HepG2 (cell line): ENCODE measurements around the gene SEZ6L. TPM values are rescaled to one million over a fixed set of nuclear protein-coding genes. Genes with fewer than 3 reads are reported as not detected.

Source experiments
- ATAC-seq: fragments of 200-7000 bp; cut with Tn5 transposase; 3 replicates; pipeline ENCODE4 v1.9.1; 2020; ENCODE audit warnings: mild to moderate bottlenecking, moderate library complexity
- BruUV-seq: library from RNA; stranded (reverse); fragments of 400-500 nt; replicated peaks from 2 replicates; lab custom pipeline; 2021; lab: Mats Ljungman, UMichigan
- CTCF ChIA-PET: fragments of 300-600 bp; formaldehyde crosslinking; extraction: SDS; loops from one replicate; lab custom pipeline; 2021; ENCODE audit warnings: low total read pairs, inconsistent platforms, low intra/inter-chr PET ratio; lab: Yijun Ruan, JAX
- POLR2A ChIA-PET: fragments of 350-600 bp; sonication (Branson Sonifier 250); formaldehyde crosslinking; loops from one replicate; lab custom pipeline; 2020; ENCODE audit warnings: antibody characterized with exemption, inconsistent platforms; lab: Yijun Ruan, JAX
- DNase-seq: peaks from one replicate; pipeline ENCODE4 v3.0.0-alpha.2; 2015; ENCODE audit warnings: low spot score
- FAIRE-seq: peaks from 3 replicates; lab custom pipeline; 2011; peaks lifted over from hg19 to GRCh38; lab: Jason Lieb, UNC
- H2AFZ ChIP-seq: one replicate; pipeline ENCODE4 v1.6.1; 2011; ENCODE audit warnings: low read length, inconsistent platforms
- H3K27ac ChIP-seq: fragments of 300-600 bp; 3 replicates; pipeline ENCODE4 v1.8.0; 2011; ENCODE audit warnings: mixed run types, mild to moderate bottlenecking, mixed read lengths, low read length, inconsistent platforms; ENCODE audit not compliant: insufficient read depth; ENCODE audit errors: extremely low read length
- H3K27me3 ChIP-seq, 2 experiments: fragments of 200-600 bp in 1 of 2; 2 replicates in 1 of 2; 3 replicates in 1 of 2; pipeline versions ENCODE4 v1.6.0 to v1.8.0; 2011; ENCODE audit warnings: low read length in 2 of 2, mild to moderate bottlenecking in 2 of 2, moderate library complexity in 2 of 2, inconsistent platforms in 1 of 2; ENCODE audit not compliant: insufficient read depth in 2 of 2, control insufficient read depth in 1 of 2
- H3K36me3 ChIP-seq, 2 experiments: fragments of 200-600 bp in 1 of 2; replicated peaks in 1 of 2; 2 replicates in 1 of 2; 3 replicates in 1 of 2; pipeline versions ENCODE4 v1.5.1 to v1.8.0; 2011; ENCODE audit warnings: low read length in 2 of 2, inconsistent platforms in 1 of 2; ENCODE audit not compliant: insufficient read depth in 2 of 2, control insufficient read depth in 1 of 2
- H3K4me1 ChIP-seq: 2 replicates; pipeline ENCODE4 v1.5.1; 2012; ENCODE audit warnings: low read length, inconsistent platforms; ENCODE audit not compliant: insufficient read depth
- H3K4me2 ChIP-seq: 2 replicates; pipeline ENCODE4 v1.6.0; 2011; ENCODE audit warnings: low read depth, low read length, inconsistent platforms
- H3K4me3 ChIP-seq, 3 experiments: fragments of 200-600 bp in 1 of 3; sonication (generic), shearing (Covaris generic) in 1 of 3; replicated peaks in 1 of 3; 2 replicates each; pipeline ENCODE4 v1.5.1; 2011 to 2016; ENCODE audit warnings: low read length in 3 of 3, inconsistent platforms in 2 of 3, low read depth in 2 of 3, mild to moderate bottlenecking in 2 of 3, control low read depth in 1 of 3, mixed read lengths in 1 of 3; ENCODE audit not compliant: insufficient read depth in 1 of 3
- H3K79me2 ChIP-seq: one replicate; pipeline ENCODE4 v1.6.1; 2011; ENCODE audit warnings: low read length, inconsistent platforms; ENCODE audit not compliant: insufficient read depth
- H3K9ac ChIP-seq: 2 replicates; pipeline ENCODE4 v1.6.0; 2011; ENCODE audit warnings: mild to moderate bottlenecking, low read depth, low read length, inconsistent platforms; ENCODE audit not compliant: insufficient read depth
- H3K9me3 ChIP-seq: 2 replicates; pipeline ENCODE4 v1.5.1; 2012; ENCODE audit warnings: mild to moderate bottlenecking, low read length
- H4K20me1 ChIP-seq: 2 replicates; pipeline ENCODE4 v1.6.0; 2011; ENCODE audit warnings: inconsistent platforms, mild to moderate bottlenecking, low read length, moderate library complexity; ENCODE audit not compliant: insufficient read depth
- POLR2AphosphoS2 ChIP-seq: IDR thresholded peaks from 2 replicates; pipeline ENCODE4 v1.6.1; 2011; ENCODE audit warnings: low read depth, low read length, improper control_type of control experiment
- SOX5 ChIP-seq: IDR thresholded peaks from 2 replicates; pipeline ENCODE4 v1.6.1; 2016; ENCODE audit warnings: borderline replicate concordance
- WGBS: methylation state at CpG from one replicate; pipeline ENCODE4 v1.1.6; 2017; ENCODE audit warnings: low lambda C conversion rate; 5-methylcytosine and 5-hydroxymethylcytosine counted together
- in situ Hi-C: cut with HindIII; loops from 2 replicates; pipeline ENCODE4 v1.10.0; 2017; ENCODE audit warnings: low pct_unique_long_range_greater_than_20kb; ENCODE audit not compliant: extremely low pct_ligation_motif_present
- intact Hi-C: fragments of 100-400 bp; cut with micrococcal nuclease; formaldehyde crosslinking; loops from one replicate; pipeline ENCODE4 v1.10.0; 2022; ENCODE audit not compliant: unreplicated experiment
- polyA plus RNA-seq, 8 experiments: library from polyadenylated mRNA; depleted of rRNA in 3 of 8; stranded (reverse) in 7 of 8; unstranded in 1 of 8; fragments of >200 nt; fragmentation: Illumina TruSeq in 4 of 8; extraction: Trizol in 4 of 8; gene quantifications; 2 replicates each; pipeline versions ENCODE4 v1.2.1 to v1.2.3, GENCODE V29; 2011 to 2016; ENCODE audit warnings: low read depth in 4 of 8, missing spikeins in 1 of 8, mixed read lengths in 1 of 8; ENCODE audit not compliant: insufficient read depth in 1 of 8
- total RNA-seq, 5 experiments: library from RNA; depleted of rRNA; stranded (reverse); fragments of >200 nt; fragmentation: Illumina TruSeq; extraction: Trizol; gene quantifications; 2 replicates each; pipeline ENCODE4 v1.2.3, GENCODE V29; 2016; ENCODE audit warnings: low read depth in 1 of 5
- TF ChIP-seq, protein P1 (sequence below): sonication (generic); formaldehyde crosslinking; IDR thresholded peaks from 2 replicates; pipeline ENCODE4 v1.4.0; 2020; ENCODE audit warnings: missing genetic modification reagents

SEZ6L gene
- total and polyA plus RNA-seq, 2 of the 13 experiments (the other 11 are each of a cell fraction or from before 2014, with no cell fraction given): not detected

DNA sequence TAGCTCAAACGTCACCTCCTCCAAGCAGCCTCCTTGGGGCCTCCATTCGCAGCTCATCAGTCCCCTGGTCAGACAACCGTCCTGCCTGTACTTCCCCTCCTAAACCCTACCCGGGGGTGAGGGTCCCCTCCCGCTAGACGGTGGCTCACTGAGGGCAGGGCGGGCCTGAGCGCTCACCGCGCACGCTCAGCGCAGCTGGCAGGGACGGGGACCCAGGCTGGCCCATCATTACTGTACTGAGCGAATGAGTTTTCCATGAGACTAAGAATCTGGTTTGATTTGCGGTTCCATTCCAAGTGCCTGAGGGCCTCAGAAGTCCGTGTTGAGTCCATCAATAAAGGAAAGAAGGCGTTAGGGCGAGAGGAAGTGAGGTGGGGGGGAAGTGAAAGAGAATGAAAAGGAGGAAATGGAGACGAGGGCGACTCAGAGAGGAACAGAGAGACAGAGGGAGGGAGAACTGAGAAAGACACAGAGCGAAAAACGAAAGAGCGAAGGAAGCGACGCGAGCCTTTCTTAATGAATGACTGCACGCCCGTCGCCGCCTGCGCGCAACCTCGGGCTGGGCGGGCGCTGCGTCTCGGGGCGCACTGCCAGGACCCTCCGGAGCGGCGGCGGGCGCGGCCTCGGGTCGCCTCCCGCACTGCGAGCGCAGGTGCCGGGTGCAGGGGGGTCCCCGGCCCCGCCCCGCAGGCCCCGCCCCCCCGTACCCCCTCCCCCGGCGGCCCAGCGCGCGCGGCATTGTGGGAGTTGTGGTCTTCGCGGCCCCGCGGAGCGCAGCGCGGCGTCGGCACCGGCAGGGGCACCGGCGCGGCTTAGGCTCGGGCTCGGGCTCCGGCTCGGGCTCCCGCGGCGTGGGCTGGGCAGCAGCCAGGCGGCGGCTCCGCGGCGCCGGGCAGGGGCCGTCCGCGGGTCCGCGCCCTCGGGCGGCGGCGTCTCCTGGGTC is 259.5 kb downstream of the SEZ6L start, which contains the start of gene ASPHD2 (continued):
- TF ChIP-seq, protein P1, sequence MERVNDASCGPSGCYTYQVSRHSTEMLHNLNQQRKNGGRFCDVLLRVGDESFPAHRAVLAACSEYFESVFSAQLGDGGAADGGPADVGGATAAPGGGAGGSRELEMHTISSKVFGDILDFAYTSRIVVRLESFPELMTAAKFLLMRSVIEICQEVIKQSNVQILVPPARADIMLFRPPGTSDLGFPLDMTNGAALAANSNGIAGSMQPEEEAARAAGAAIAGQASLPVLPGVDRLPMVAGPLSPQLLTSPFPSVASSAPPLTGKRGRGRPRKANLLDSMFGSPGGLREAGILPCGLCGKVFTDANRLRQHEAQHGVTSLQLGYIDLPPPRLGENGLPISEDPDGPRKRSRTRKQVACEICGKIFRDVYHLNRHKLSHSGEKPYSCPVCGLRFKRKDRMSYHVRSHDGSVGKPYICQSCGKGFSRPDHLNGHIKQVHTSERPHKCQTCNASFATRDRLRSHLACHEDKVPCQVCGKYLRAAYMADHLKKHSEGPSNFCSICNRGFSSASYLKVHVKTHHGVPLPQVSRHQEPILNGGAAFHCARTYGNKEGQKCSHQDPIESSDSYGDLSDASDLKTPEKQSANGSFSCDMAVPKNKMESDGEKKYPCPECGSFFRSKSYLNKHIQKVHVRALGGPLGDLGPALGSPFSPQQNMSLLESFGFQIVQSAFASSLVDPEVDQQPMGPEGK (CRISPR knock-in tag): peak; percentile 60; the same call in 1 of the 2 replicates

DNA sequence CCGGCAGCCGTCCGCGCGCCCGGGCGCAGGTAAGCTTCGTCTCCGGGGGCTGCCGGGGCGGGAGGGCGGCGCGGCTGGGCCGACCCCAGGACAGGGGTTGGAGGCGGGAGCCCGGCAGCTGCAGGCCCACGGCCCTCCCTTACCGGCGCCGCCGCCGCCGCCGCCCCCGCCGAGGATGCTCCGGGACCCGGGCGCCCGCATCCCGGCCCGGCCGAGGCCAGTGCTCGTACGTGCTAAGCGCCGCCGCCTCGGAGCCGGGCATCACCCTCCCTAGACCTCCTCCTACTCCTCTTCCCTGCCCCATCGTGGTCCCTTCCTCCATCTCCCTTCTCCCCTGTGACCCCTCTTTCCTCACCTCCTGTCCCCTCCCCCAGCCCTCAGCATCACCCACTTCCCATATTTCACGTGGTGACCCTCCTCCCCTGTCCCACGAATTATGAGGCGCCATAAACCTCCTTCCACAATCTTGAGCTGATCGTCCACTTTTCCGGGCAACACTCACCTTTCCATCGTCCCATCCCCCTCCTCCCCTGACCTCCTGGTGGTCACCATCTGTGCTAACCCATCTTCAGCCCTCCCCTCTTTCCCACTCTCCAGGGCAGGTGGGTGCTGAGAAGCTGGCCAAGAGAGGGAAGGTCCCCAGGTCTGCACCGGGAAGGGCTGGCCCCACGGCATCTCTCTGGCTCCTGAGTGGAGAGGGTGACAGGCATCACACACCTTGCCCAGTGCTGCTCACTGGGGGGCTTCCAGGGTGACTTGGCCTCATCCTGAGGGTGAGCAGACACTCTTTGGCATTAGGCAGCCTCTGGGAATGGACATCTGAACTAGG is 260.4 kb downstream of the SEZ6L start:
- Histone ChIP-seq H2AFZ (no peak overlapping the region), H3K4me3 (peak overlapping the region in 1 of 3 experiments; percentile 67; a peak in 1 of 6 replicates), H3K27me3 (peaks cover 10 to 49% of the 10 kb centered on the region in 2 experiments), H3K9ac (no peak overlapping the region), H4K20me1 (no peaks in the 10 kb centered on the region), H3K4me1 (peaks cover 5% of the 10 kb centered on the region; the same call in 1 of the 2 replicates), H3K9me3 (no peaks in the 10 kb centered on the region), H3K79me2 (no peaks in the 10 kb centered on the region), H3K27ac (no peak overlapping the region), H3K36me3 (no peaks in the 10 kb centered on the region), H3K4me2 (peak overlapping the region; percentile 53)
- WGBS: 19% methylated on average over 15 of the region's 50 CpGs
- TF ChIP-seq SOX5 (CRISPR knock-in tag) (no peak), POLR2AphosphoS2 (no peak)
- no peak for FAIRE-seq
- ChIA-PET POLR2A (no interaction called here), CTCF (no interaction called here)
- in situ Hi-C loops (no loop called here), intact Hi-C loops (no loop called here)
- no TSS peak for BruUV-seq
- no peak for DNase-seq
- no peak for ATAC-seq
